NCI-H1417 (cell line): ENCODE data around the gene POLR1C.
A peak's percentile ranks its signal among the peaks of the same experiment; 100 is the strongest.
"Not testable (repeated sequence)": the region's sequence is repeated elsewhere in the genome, so short reads cannot be mapped to it uniquely, and the experiment has no call there.

Experiments
- DNase-seq, 3 experiments: peaks; one replicate each; lab custom pipeline; 2025; lab: John Stamatoyannopoulos, UW

Gene POLR1C, protein sequence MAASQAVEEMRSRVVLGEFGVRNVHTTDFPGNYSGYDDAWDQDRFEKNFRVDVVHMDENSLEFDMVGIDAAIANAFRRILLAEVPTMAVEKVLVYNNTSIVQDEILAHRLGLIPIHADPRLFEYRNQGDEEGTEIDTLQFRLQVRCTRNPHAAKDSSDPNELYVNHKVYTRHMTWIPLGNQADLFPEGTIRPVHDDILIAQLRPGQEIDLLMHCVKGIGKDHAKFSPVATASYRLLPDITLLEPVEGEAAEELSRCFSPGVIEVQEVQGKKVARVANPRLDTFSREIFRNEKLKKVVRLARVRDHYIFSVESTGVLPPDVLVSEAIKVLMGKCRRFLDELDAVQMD

GRCh38 chr6:43516697-43517504 lies at the start of gene POLR1C, which contains the start of gene YIPF3:
POLR1C (plus strand) TSS chr6:43517089; CDS start chr6:43517110, 21 bp downstream.
YIPF3 (minus strand) TSS chr6:43516926; CDS start chr6:43516807, 119 bp downstream.
- DNase-seq, result peak; percentile 96 to 99 (median 99)

GRCh38 chr6:43467265-43467664 lies 49.6 kb upstream of the POLR1C start:
- not testable (repeated sequence) for DNase-seq

GRCh38 chr6:43467752-43468151 lies 49.1 kb upstream of the POLR1C start:
- DNase-seq, result no peak

GRCh38 chr6:43468240-43468639 lies 48.6 kb upstream of the POLR1C start:
- no peak for DNase-seq

GRCh38 chr6:43468748-43469681 lies 47.9 kb upstream of the POLR1C start:
- DNase-seq, result peak in 1 of 3 experiments; percentile 41

GRCh38 chr6:43469947-43470346 lies 46.9 kb upstream of the POLR1C start:
- DNase-seq, result no peak

DNA sequence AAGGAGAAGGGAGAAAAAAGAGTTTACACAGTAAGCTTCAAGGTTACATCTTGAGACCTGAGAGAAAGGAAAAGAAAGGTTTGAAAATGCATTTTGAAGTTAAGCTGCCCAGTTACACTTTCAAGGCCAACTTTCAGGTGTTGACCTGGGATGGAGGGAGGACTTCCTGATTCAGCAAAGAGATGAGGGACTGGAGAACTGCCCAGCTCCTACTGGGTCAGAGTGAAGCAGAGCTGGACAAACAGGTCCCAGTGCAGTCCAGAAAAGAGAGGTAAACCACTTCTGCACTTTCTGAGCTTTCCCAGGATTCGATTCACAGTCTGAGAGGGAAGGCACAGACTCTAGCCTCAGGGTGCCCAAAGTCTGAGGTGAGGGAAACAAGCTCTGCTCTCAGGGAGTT lies 45.5 kb upstream of the POLR1C start:
- no peak for DNase-seq

DNA sequence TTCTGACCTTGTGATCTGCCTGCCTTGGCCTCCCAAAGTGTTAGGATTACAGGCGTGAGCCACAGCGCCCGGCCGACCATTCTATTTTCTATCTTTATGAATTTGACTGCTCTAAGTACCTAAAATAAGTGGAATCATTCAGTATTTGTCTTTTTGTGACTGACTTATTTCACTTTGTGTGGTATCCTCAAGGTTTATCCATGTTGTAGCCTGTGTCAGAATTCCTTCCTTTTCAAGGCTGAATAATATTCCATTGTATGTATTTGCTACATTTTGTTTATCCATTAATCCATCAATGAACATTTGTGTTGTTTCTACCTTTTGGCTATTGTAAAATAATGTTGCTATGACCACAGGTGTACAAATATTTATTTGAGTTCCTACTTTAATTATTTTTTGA lies 44.4 kb upstream of the POLR1C start:
- DNase-seq, result no peak

GRCh38 chr6:43475516-43475915 lies 41.4 kb upstream of the POLR1C start:
- no peak for DNase-seq

DNA sequence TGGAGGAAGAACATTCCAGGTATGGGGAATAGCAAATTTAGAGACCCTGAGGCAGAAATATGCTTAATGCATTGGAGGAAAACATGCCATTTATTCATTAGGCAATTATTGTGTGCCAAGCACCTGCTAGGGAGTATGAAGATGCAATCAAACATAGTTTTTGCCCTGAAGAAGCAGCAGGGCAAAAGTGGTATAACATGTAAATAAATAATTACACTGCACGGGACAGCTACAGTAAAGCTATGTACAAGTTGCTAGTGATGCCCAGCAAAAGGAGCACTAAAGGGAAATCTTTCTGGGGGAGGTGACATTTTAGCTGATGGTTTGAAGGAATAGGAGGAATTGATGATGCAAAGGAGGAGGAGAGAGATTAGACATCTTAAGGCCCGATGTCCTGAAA lies 40.1 kb upstream of the POLR1C start:
- no peak for DNase-seq

DNA sequence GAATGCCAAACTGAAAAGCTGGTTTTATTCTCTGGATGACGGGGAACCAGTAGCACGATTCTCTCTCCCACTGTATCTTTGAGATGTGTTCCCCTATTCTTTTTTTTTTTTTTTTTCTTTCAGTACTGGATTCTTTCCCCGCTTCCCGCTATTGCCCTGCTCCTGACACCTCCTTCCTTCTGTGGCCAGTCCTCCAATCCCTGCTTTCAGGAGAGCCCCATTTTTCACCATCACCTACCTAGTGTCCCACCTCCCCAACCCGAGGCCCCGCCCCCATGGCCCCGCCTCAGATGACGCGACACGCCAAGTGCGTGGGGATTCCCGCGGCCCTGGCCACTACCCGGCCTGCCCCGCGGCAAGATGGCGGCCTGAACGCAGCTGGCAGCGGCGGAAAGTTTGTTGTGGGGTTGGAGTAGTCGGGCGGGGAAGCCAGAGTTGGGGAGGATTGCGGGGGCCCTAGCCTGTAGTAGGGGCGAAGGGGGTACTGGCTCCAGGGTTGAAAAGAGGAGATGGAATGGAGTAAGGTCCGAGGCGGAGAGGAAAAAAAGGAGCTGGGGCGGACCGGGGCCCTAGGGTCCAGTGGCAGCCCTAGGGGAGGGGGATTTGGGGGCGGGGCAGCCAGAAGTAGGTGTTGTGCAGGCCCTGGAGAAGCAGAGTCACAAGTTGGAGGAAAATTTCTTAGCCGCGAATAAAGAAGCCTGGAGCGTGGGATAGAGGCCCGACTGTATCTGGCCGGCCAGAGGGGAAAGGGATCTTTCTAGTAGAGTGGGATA lies 39.5 kb upstream of the POLR1C start, which contains the start of gene TJAP1:
Gene TJAP1, plus strand, starts transcription at position 336 of the 773 bp plus-strand sequence. CDS start 21,432 bp downstream, outside the sequence.
- peak; percentile 87 to 93 (median 91) for DNase-seq

DNA sequence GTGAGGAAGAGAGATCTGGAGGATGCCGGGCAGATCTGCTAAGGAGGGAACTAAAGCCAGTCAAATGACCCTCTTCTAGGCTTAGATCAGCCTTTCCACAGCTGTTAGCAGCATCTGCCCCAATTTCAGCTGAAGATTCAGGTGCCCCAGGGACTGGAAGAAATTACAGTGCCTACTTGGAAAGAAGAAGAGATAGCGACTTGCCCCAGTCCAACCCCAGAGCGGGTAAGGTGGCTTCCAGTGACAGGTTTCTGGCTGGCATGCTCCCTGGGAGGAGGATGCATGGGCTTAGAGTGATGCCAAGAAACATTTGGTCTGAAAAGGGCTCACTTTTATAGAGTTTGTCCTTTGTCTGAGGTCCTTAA lies 38.9 kb upstream of the POLR1C start:
- DNase-seq, result no peak

- DNase-seq, result no peak
These were observed 35.8 kb upstream of the POLR1C start for GRCh38 chr6:43481075-43481474.

GRCh38 chr6:43481591-43482236 lies 35.2 kb upstream of the POLR1C start:
- DNase-seq, result no peak

GRCh38 chr6:43488667-43489276 lies 28.1 kb upstream of the POLR1C start:
- no peak for DNase-seq

GRCh38 chr6:43489277-43490072 lies 27.4 kb upstream of the POLR1C start:
- DNase-seq, result no peak

DNA sequence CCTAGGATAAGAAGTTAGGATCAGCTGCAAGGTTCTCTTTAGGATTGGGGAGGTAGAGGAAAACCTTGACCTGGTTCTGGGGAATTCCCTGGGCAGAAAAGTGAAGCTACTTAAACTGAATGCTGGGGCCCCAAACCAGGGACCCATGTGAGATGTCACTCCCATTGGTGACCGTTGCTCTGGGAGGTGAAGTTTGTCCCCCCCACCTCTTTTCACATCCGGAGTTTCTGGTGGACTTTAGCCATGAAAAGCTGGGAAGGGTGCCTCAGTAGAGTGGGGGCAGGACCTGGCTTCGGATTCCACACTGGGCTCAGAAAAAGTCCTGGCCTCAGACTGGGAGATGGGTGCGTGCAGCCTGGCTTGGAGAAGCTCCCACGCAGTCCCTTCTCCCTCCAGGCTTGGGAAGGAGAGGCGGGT lies 26.4 kb upstream of the POLR1C start:
- no peak for DNase-seq

DNA sequence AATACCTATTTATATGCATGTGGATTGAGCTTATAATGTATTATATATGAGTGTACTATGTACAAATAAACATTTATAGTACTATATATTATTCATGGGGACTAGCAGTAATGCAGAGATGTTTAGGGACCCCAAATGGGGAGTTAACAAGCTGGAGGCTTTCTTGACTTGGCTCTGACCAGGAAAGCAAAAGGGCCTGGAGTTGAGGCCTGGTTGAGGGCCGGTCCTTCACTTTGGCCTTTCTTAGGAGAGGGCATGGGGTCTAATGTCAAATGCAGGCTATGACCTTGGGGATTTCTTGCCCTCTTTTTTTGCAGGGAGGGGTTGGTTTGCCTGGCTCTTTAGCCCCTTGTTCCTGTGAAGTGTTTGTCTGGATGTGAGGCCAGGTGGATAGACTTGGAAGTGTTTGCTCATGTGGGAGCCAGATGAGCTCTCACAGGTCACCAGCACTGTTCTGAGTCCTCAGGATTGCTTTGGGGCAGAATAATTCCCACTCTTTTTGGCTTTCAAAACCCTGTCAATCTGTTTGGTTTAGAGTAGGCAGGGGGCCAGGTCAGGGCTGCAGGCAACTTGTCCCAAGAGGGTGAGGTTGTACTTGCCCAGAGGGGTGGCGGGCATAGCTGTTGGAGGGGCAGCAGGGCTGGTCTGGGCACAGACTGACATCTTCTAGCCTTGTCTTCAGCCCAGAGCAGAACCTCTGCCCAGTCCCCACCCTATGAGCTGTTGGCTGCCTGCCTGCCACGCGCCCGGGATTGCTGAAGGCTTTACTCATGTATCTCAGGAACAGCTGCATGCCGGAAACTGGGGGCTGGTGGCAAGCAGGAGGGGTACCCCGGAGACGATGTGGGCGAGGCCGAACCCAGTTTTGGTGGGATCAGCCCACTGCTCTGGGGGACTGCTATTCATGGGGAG lies 24.9 kb upstream of the POLR1C start:
- no peak for DNase-seq
